ENCODE results near the gene KRTAP5-5.
"Not testable (repeated sequence)": the region's sequence is repeated elsewhere in the genome, so short reads cannot be mapped to it uniquely, and the experiment has no call there.

KRTAP5-5 gene, protein sequence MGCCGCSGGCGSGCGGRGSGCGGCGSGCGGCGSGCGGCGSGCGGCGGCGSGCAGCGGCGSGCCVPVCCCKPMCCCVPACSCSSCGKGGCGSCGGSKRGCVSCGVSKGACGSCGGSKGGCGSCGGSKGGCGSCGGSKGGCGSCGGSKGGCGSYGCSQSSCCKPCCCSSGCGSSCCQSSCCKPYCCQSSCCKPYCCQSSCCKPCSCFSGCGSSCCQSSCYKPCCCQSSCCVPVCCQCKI

DNA sequence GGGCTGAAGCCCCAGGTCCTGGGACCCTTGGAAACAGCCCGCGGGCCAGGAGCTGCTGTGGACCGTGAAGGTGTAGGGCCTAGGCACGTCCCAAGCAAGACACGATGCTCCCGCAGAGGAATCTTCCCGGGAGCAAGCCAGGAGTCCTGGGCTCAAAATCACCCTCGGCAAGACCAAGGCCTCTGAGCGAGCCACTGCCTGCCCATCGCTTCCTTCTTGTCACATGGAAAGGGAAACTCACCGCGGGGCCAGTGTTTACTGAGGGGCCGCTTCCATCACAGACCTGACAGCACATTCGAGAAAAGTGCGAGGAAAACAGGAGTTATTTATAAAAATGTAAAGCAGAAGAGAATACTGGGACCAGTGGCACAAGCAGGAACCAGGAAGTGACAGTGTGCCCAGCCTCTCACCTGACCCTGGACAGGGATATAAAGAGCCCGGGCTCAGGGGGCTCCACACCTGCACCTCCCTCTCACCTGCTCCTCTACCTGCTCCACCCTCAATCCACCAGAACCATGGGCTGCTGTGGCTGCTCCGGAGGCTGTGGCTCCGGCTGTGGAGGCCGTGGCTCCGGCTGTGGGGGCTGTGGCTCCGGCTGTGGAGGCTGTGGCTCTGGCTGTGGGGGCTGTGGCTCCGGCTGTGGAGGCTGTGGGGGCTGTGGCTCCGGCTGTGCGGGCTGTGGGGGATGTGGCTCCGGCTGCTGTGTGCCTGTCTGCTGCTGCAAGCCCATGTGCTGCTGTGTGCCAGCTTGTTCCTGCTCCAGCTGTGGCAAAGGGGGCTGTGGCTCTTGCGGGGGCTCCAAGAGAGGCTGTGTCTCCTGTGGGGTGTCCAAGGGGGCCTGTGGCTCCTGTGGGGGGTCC is at the start of gene KRTAP5-5:
Gene KRTAP5-5, plus strand, starts transcription at position 450 of the 860 bp plus-strand sequence. Its CDS starts 66 bp downstream, at position 516.
- no peak for DNase-seq

DNA sequence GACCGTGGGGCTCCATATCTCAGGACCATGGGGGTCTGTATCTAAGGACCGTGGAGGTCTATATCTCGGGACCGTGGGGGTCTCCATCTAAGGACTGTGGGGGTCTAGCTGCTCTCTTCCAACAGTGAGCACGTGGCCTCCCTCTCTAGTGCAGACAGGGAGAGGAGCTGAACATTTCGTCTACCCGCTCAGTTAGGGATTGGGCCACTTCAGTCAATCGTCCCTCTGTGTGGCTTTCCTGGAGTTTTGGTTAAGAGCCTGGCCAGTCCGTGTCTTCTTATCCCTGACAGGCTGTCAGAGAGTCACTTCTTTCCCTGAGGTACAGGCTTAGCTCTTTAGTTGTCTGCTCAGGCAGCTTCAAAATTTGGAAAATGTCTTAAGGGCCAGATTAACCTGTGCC is 47.6 kb upstream of the KRTAP5-5 start:
- no peak for DNase-seq

DNA sequence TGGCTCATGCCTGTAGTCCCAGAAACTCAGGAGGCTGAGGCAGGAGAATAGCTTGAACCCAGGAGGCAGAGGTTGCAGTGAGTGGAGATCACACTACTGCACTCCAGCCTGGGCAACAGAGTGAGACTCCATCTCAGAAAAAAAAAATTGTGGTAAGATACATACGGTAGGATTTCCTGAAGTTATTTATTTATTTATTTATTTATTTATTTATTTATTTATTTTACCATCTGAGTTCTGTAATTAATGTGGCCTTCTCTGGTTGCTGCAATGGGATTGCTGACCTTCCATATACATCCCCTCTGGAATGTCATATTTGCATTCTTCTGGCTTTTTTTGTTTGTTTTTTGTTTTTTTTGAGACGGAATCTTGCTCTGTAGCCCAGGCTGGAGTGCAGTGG is 46.7 kb upstream of the KRTAP5-5 start:
- DNase-seq, result not testable (repeated sequence)

DNA sequence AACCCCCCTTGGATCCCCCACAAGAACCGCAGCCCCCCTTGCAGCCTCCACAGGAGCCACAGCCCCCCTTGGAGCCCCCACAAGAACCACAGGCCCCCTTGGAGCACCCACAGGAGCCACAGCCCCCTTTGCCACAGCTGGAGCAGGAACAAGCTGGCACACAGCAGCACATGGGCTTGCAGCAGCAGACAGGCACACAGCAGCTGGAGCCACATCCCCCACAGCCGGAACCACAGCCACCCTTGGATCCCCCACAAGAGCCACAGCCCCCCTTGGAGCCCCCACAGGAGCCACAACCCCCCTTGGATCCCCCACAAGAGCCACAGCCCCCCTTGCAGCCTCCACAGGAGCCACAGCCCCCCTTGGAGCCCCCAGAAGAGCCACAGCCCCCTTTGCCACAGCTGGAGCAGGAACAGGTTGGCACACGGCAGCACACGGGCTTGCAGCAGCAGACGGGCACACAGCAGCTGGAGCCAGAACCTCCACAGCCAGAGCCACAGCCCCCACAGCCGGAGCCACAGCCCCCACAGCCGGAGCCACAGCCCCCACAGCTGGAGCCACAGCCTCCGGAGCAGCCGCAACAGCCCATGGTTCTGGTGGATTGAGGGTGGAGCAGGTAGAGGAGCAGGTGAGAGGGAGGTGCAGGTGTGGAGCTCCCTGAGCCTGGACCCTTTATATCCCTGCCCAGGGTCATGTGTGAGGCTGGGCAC is 44.8 kb upstream of the KRTAP5-5 start, which contains the start of gene KRTAP5-1:
Gene KRTAP5-1, minus strand, starts transcription at position 623 of the 710 bp plus-strand sequence. Its CDS starts 34 bp downstream, at position 589.
- DNase-seq, result not testable (repeated sequence)

DNA sequence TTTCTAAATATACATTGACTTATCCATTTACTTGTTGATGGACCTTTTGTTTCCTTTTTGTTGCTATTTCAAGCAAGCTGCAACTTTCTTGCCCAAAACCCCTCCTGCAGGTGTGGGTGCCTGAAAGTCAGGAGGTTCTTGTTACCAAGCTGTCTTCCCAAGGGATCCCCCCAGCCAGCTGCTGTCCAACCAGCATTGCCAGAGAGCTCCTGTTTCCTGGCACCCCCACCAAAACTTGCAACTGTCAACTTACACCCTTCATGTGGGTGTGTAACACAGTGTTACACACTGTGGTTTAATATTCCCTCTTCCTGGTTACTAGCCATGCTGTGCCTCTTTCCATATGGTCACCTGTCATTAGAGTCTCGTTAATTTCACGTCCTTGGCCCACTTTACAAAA is 42.9 kb upstream of the KRTAP5-5 start:
- peak; percentile 69 for DNase-seq

DNA sequence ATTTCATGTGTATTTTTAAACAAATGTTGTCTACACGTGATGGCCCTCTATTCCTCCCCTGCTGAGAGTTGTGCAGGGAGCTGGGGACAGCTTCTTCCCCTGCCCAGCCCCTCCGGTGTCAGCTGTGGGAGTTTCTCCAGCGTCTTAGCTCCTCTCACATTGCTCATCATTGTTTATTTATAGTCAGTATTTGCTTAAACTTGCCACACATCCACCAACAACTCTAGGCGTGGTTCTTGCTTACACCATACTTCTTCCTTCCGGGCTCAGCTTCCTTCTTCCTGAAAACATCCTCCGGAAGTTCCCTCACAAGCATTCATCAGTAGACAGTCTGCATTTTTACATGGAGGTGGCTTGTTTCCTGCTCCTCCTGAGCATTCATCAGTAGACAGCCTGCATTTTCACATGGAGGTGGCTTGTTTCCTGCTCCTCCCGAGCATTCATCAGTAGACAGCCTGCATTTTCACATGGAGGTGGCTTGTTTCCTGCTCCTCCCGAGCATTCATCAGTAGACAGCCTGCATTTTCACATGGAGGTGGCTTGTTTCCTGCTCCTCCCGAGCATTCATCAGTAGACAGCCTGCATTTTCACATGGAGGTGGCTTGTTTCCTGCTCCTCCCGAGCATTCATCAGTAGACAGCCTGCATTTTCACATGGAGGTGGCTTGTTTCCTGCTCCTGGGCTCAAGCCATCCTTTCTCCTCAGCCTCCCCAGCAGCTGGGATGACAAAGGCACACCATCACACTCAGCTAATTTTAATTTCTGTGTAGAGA is 40.2 kb upstream of the KRTAP5-5 start:
- DNase-seq, result not testable (repeated sequence)

DNA sequence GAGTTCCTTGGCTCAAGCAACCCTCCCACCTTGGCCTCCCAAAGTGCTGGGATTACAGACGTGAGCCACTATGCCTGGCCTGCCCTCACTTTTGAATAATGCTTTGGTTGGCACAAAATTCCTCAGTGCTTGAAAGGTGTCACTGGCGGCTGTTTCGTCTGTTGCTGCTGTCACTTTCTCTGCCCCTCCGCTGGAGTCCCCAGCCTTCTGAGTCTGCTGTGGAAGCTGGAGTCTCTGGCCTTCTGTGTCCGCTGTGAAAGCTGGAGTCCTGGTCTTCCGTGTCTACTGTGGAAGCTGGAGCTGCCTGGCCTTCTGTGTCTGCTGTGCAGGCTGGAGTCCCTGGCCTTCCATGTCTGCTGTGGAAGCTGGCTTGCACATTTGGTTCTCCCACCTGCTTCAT is 39.6 kb upstream of the KRTAP5-5 start:
- DNase-seq, result no peak

DNA sequence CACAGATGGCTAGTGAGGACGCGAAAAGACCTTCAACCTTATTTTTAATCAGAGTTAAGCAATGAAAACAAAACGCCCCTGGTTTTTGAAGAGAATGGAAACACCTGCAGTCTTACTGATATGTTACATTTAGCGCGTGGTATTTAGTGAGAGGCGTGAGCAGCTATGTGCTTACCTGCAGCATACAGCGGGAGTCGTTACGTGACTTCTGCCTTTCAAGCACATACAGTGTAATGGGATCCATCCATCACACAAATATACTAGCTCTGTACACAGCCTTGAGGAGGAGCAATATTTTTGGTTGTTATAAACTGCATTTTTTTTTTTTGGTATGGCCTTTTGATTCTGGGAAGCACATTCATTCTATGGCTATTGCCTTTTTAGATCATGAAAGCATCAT is 36.9 kb upstream of the KRTAP5-5 start:
- DNase-seq, result no peak

DNA sequence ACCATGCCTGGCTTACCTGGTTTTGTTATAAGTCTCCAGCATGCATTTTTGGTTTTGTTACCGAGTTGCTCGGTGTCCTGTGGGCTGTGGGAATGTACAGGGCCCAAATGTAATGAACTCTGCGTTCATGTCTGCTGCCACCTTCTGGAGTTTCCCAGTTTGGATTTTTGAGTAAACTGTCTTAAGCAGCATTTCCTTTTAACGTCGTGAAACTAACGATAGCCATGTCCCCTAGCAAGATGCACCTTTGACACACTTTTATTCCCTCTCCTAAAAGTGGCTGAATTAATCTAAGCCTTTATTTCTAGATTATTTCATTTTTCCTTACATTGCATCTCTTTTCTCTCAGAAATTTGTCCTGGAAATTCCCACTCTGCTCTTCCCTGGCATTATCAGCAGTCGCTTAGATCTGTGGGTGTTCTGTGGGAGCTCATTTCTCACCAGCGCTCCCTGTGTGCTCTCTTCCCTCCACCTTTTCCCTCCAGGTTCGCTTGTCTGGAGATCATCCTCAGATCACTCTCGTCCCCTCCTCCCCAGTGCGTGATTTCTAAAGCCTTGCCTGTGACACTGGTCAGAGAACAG is 33.5 kb upstream of the KRTAP5-5 start:
- DNase-seq, result not testable (repeated sequence)

DNA sequence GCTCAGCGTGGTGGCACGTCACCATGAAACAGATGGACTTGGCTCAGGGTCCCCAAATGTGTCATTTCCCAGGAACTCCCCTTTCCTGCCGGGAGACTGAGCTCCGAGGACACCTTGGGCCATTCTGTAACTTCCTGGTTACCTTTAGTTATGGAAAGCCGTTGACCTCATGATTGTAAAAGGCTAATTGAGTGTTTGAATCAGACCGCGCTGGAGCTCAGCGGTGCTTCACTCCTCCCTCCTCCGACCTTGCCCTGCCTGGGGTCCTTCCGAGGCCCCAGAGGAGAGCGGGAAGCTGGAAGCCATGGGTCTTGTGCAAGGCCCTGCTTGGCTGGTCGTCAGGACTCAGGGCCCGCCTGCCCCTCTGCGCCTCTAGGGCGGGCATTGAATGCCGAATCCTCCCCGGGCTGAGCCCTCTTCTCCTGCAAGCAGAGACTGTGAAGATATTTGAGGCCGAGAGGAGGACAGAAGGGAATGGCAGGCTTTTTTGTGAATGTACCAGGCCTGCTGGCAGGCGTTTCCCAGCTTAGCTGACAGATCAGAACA is 32.9 kb upstream of the KRTAP5-5 start:
- DNase-seq, result not testable (repeated sequence)

DNA sequence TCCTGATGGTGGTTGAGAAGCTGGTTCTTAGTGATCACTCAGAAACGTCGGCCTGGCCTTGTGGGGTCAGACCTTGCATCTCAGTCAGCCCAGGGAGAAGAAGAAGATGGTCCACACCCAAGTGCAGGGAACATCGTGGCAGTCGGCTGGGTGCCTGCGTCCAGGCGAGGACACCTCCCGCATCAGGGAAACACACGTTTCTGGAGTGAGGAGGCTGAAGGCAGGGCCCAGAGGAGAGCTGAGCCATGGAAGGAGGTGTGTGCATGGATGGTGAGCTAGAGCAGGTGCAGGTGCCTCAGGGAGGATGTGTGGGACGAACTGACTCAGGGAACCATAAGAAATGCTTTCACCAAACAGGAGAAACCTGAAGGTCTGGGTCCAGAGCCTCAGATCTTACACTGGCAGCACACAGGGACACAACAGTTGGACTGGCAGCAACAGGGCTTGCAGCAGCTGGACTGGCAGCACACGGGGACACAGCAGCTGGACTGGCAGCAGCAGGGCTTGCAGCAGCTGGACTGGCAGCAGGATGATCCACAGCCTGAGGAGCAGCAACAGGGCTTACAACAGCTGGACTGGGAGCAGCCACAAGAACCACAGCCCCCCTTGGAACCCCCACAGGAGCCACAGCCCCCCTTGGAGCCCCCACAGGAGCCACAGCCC is 32.1 kb upstream of the KRTAP5-5 start:
- no peak for DNase-seq

DNA sequence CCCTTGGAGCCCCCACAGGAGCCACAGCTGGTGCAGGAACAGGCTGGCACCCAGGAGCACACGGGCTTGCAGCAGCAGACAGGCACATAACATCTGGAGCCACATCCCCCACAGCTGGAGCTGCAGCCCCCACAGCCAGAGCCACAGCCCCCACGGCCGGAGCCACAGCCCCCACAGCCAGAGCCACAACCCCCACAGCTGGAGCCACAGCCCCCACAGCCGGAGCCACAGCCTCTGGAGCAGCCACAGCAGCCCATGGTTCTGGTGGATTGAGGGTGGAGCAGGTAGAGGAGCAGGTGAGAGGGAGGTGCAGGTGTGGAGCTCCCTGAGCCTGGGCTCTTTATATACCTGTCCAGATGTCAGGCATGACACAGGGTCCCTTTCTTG is 31.6 kb upstream of the KRTAP5-5 start, which contains the start of gene KRTAP5-2:
Gene KRTAP5-2, minus strand, starts transcription at position 301 of the 387 bp plus-strand sequence. Its CDS starts 44 bp downstream, at position 257.
- no peak for DNase-seq

DNA sequence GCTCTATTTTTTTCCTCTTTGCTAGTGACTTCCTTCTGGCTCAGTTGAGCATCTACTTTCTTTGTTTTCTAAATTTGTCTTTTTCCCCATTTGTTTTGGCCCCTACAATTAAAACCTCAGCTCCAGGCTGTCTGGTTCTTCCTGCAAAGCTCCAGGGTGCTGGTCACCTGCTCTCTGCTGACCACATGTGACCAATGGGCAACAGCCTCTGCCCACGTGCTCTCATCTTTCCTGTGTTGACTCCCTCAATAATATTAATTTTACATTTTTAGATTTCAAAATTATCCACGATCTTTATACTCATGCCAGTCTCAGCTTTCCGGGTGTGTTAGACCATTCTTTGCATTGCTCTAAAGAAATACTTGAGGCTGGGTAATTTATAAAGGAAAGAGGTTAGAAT is 31.2 kb upstream of the KRTAP5-5 start:
- DNase-seq, result not testable (repeated sequence)

DNA sequence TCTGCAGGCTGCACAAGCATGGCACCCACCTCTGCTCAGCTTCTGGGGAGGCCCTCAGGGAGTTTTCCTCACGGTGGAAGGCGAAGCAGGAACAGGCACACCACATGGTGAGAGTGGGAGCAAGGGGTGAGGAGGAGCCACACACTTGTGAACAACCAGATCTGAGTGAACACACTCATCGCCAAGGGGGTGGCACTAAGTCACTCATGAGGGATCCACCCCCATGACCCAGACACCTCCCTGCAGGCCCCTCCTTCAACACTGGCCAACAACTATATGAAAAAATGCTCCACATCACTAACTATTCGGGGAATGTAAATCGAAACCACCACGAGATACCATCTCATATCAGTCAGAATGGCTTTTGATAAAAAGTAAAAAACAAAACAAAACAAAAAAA is 30.8 kb upstream of the KRTAP5-5 start:
- DNase-seq, result no peak

DNA sequence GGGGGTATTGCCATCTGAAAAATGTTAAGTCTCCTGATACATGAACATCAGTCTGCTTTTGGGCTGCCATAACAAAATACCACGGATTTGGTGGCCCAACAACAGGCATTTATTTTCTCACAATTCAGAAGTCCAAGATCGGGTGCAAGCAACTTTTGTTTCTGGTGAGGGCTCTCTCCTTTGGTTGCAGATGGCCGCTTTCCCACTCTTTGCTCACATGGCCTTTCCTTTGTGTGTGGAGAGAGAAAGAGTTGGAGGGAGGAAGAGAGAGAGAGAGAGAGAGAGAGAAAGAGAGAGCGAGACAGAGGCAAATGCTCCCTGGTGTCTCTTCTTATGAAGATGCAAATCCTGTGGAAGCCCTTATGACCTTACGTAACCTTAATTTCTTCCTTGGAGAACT is 28.9 kb upstream of the KRTAP5-5 start:
- no peak for DNase-seq

DNA sequence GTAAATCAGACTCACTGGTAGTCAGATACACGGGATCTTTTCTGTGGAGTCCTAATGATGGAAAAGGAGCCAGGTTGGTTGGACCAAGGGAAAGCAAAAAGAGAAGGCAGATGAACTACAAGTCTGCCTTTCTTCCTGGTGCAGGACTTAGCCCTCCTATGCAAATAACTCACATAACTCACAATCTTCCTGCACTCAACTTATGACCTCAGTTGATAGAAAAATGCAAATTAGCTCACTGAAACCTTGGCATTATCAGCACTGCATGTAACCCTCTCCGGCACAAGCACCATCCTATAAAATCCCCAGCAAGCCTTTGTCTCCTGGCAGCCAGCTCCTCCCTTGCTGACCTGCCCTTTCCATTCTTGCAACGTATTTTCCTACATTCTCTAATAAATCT is 27.9 kb upstream of the KRTAP5-5 start:
- not testable (repeated sequence) for DNase-seq

DNA sequence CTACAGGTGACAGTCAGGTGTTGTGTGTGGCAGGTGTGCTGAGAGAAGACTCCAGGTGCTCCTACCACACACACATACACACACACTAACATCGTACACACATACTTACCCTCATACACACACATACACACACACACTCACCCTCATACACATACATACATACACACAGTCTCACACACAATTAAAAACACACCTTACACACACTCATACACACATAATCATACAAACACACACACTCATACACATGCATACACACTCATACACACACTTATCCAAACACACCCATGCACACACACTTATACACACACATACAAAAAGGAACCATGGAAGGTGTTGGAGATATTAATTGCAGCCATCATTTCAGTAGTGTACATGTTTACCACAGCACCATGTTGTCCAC is 25.9 kb upstream of the KRTAP5-5 start:
- no peak for DNase-seq

DNA sequence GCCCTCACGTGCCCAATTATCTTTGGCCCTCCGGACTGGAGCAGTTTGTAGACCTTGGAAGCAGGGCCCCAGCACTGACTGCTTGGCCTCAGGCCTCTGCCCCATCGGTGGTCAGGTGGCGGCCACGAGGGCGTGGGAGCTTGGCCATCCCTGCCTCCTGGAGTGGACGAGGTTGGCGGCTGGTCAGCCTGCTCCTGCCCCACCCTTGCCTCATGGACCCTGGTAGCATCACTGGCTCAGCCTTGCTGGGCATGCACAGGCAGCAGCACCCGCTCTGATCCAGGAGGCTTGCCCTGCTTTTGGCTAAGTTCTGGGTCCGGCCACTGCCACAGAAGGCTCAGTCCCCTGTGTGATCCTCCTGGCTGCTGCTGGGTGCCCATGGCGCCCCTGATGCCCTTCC is 25.4 kb upstream of the KRTAP5-5 start:
- DNase-seq, result no peak

DNA sequence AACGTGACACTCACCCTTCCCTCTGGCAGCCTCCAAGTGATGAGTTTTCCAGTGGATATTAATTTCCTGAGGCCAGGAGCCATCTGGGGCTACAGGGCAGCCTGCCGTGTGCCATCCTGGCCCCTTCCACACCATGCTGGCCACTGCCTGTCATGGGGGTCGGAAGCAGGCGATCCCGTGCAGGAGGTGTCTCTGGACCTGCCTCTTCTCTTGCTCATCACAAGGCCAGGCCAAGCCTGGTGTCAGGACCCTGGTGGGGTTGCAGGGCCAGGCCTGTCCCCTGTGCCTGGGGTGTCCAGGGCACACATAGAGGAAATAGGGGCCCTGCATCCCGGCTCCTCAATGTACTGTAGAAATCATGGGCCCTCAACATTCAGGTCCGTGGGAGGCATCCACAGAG is 24.9 kb upstream of the KRTAP5-5 start:
- no peak for DNase-seq

DNA sequence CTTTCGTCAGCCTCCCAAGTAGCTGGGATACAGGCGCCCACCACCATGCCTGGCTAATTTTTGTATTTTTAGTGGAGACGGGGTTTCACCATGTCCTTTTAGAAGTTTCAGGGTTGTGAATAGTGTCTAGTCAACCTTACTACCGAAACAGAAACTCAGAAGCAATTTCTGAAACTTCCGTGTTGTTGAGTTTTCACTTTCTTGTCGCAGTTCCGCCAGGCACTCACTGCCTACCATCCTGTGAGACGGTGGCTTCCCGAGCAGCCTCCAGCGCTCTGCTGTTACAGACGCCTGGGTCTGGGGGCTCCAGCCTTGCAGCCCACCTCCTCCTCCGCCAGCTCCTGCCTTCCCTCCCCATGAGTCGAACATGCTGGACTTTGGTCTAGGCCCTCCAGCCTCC is 23.7 kb upstream of the KRTAP5-5 start:
- DNase-seq, result not testable (repeated sequence)

DNA sequence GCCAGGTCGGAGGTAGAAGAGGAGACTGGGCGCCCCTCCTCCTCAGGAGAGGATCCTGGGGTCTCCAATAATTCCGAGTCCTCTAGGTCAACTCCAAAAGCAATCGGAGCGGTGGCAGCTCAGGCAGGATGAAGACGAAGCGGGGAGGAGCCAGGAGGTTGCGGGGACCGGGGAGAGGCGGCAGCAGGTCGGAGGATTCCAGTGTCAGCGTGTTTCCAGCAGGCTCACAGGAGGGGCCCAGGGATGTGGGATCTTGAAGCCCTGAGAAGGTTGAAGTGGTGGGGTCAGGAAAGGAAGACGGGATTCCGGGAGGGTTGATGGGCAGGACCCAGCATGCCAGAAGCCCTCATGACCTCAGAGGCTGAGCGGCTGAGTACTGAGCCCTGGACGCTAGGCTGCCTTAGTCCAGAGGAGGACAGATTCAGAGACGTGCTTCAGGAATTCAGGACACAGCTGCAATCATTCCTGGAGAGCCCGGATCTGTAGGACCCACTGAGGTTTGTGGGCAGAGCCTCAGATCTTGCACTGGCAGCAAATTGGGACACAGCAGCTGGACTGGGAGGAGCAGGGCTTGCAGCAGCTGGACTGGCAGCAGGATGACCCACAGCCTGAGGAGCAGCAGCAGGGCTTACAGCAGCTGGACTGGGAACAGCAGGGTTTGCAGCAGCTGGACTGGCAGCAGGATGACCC is 22.3 kb upstream of the KRTAP5-5 start:
- DNase-seq, result not testable (repeated sequence)

Data from NCI-H2171 (cell line).